IMR-90 (cell line): ENCODE data around the gene TBC1D22A. TPM values are rescaled to one million over a fixed set of nuclear protein-coding genes. Genes with fewer than 3 reads are reported as not detected.

Experiments used
- ATAC-seq: fragments of 200-7000 bp; cut with Tn5 transposase; 2 replicates; pipeline ENCODE4 v1.9.1; 2020; ENCODE audit warnings: low read depth, mild to moderate bottlenecking, moderate library complexity
- BruUV-seq: library from RNA; stranded (reverse); fragments of 400-500 nt; replicated peaks from 2 replicates; lab custom pipeline; 2021; lab: Mats Ljungman, UMichigan
- CTCF ChIA-PET: fragments of 300-600 bp; formaldehyde crosslinking; extraction: SDS; loops from one replicate; lab custom pipeline; 2021; ENCODE audit warnings: antibody characterized with exemption; lab: Yijun Ruan, JAX
- POLR2A ChIA-PET: fragments of 300-600 bp; sonication (Branson Sonifier 250); formaldehyde crosslinking; loops from one replicate; lab custom pipeline; 2022; ENCODE audit warnings: antibody characterized with exemption; ENCODE audit not compliant: unreplicated experiment; lab: Charles Lee
- DNase-seq: peaks from one replicate; pipeline ENCODE4 v3.0.0; 2013
- H2AFZ ChIP-seq: replicated peaks from 2 replicates; pipeline ENCODE3; 2013; ENCODE audit warnings: low read length, mild to moderate bottlenecking; ENCODE audit not compliant: poor library complexity
- H2AK5ac ChIP-seq: 2 replicates; pipeline ENCODE4 v1.6.1; 2013; ENCODE audit warnings: low read depth, low read length, inconsistent platforms
- H2AK9ac ChIP-seq: replicated peaks from 2 replicates; pipeline ENCODE3; 2013; ENCODE audit warnings: mild to moderate bottlenecking, low read depth, low read length, moderate library complexity; ENCODE audit not compliant: poor library complexity
- H2BK120ac ChIP-seq: 2 replicates; pipeline ENCODE4 v1.6.1; 2013; ENCODE audit warnings: low read depth, low read length, inconsistent platforms
- H2BK15ac ChIP-seq: 3 replicates; pipeline ENCODE4 v1.6.1; 2013; ENCODE audit warnings: low read depth, low read length, inconsistent platforms
- H2BK20ac ChIP-seq: 2 replicates; pipeline ENCODE4 v1.6.1; 2013; ENCODE audit warnings: low read depth, mild to moderate bottlenecking, inconsistent platforms, low read length, moderate library complexity
- H2BK5ac ChIP-seq: 2 replicates; pipeline ENCODE4 v1.6.1; 2013; ENCODE audit warnings: mild to moderate bottlenecking, low read depth, low read length, inconsistent platforms; ENCODE audit not compliant: poor library complexity, severe bottlenecking
- H3K14ac ChIP-seq: replicated peaks from 2 replicates; pipeline ENCODE4 v1.6.1; 2013; ENCODE audit warnings: low read depth, low read length, inconsistent platforms
- H3K18ac ChIP-seq: 2 replicates; pipeline ENCODE4 v1.6.1; 2013; ENCODE audit warnings: low read depth, low read length, control low read depth
- H3K23ac ChIP-seq: 2 replicates; pipeline ENCODE4 v1.6.1; 2013; ENCODE audit warnings: low read depth, low read length, inconsistent platforms
- H3K27ac ChIP-seq: 2 replicates; pipeline ENCODE4 v1.5.1; 2013; ENCODE audit warnings: mild to moderate bottlenecking, control low read depth, low read length; ENCODE audit not compliant: insufficient read depth
- H3K27me3 ChIP-seq: 2 replicates; pipeline ENCODE4 v1.6.1; 2013; ENCODE audit warnings: low read length; ENCODE audit not compliant: control insufficient read depth, insufficient read depth
- H3K36me3 ChIP-seq: 2 replicates; pipeline ENCODE4 v1.6.1; 2013; ENCODE audit warnings: low read length, mixed read lengths; ENCODE audit not compliant: control insufficient read depth, insufficient read depth
- H3K4ac ChIP-seq: 2 replicates; pipeline ENCODE4 v1.6.1; 2013; ENCODE audit warnings: low read depth, low read length, inconsistent platforms
- H3K4me1 ChIP-seq: 2 replicates; pipeline ENCODE4 v1.6.1; 2013; ENCODE audit warnings: low read length, mixed read lengths; ENCODE audit not compliant: control insufficient read depth, insufficient read depth
- H3K4me2 ChIP-seq: 2 replicates; pipeline ENCODE4 v1.6.1; 2013; ENCODE audit warnings: low read depth, mild to moderate bottlenecking, control low read depth, low read length, moderate library complexity
- H3K4me3 ChIP-seq: 2 replicates; pipeline ENCODE4 v1.5.1; 2013; ENCODE audit warnings: low read depth, mild to moderate bottlenecking, control low read depth, low read length, moderate library complexity; ENCODE audit not compliant: insufficient read depth
- H3K56ac ChIP-seq: 2 replicates; pipeline ENCODE4 v1.6.1; 2013; ENCODE audit warnings: low read length, inconsistent platforms; ENCODE audit not compliant: insufficient read depth; ENCODE audit errors: extremely low read depth
- H3K79me1 ChIP-seq, 2 experiments: 2 replicates each; pipeline ENCODE4 v1.6.1; 2013; ENCODE audit warnings: low read length in 2 of 2, inconsistent platforms in 1 of 2, low read depth in 1 of 2
- H3K9ac ChIP-seq: 2 replicates; pipeline ENCODE4 v1.6.1; 2013; ENCODE audit warnings: low read depth, low read length, control low read depth
- H3K9me1 ChIP-seq: 2 replicates; pipeline ENCODE4 v1.6.1; 2013; ENCODE audit warnings: low read length, inconsistent platforms; ENCODE audit not compliant: insufficient read depth
- H3K9me3 ChIP-seq: 2 replicates; pipeline ENCODE4 v1.6.1; 2013; ENCODE audit warnings: low read length; ENCODE audit not compliant: control insufficient read depth, insufficient read depth
- H4K20me1 ChIP-seq: 2 replicates; pipeline ENCODE4 v1.6.1; 2013; ENCODE audit warnings: low read length, inconsistent platforms; ENCODE audit not compliant: insufficient read depth
- H4K5ac ChIP-seq: 2 replicates; pipeline ENCODE4 v1.6.1; 2013; ENCODE audit warnings: mild to moderate bottlenecking, low read depth, low read length, control low read depth
- H4K8ac ChIP-seq, 2 experiments: 2 replicates each; pipeline ENCODE4 v1.6.1; 2013; ENCODE audit warnings: low read depth in 2 of 2, low read length in 2 of 2, control low read depth in 1 of 2, inconsistent platforms in 1 of 2
- H4K91ac ChIP-seq: 2 replicates; pipeline ENCODE4 v1.6.1; 2013; ENCODE audit warnings: low read depth, low read length, inconsistent platforms; ENCODE audit not compliant: insufficient read depth
- BHLHE40 ChIP-seq: fragments of 150-350 bp; IDR thresholded peaks from 2 replicates; pipeline ENCODE4 v1.6.1; 2016; ENCODE audit warnings: mild to moderate bottlenecking, low read depth, low read length
- CEBPB ChIP-seq: IDR thresholded peaks from 2 replicates; pipeline ENCODE4 v1.6.1; 2012; ENCODE audit warnings: low read depth, low read length, improper control_type of control experiment
- CHD1 ChIP-seq: IDR thresholded peaks from 2 replicates; pipeline ENCODE4 v1.6.1; 2012; ENCODE audit warnings: low read depth, low read length, improper control_type of control experiment
- CTCF ChIP-seq: conservative IDR thresholded peaks from 2 replicates; pipeline ENCODE4 v1.5.1; 2012; ENCODE audit warnings: mild to moderate bottlenecking, low read depth, low read length, improper control_type of control experiment
- MAFK ChIP-seq: IDR thresholded peaks from 2 replicates; pipeline ENCODE4 v1.6.1; 2012; ENCODE audit warnings: low read depth, low read length, improper control_type of control experiment
- MXI1 ChIP-seq: IDR thresholded peaks from 2 replicates; pipeline ENCODE4 v1.6.1; 2012; ENCODE audit warnings: low read depth, mild to moderate bottlenecking, low read length, moderate library complexity, borderline replicate concordance
- NFE2L2 ChIP-seq: fragments of 150-350 bp; IDR thresholded peaks from 2 replicates; pipeline ENCODE4 v1.6.1; 2016; ENCODE audit warnings: low read depth, mild to moderate bottlenecking, low read length
- RCOR1 ChIP-seq: IDR thresholded peaks from 2 replicates; pipeline ENCODE4 v1.6.1; 2012; ENCODE audit warnings: mild to moderate bottlenecking, low read length, improper control_type of control experiment; ENCODE audit not compliant: insufficient replicate concordance
- RFX5 ChIP-seq: IDR thresholded peaks from 2 replicates; pipeline ENCODE4 v1.8.0; 2012; ENCODE audit warnings: low read depth, mild to moderate bottlenecking, low read length, moderate library complexity
- SMC3 ChIP-seq: fragments of 150-350 bp; IDR thresholded peaks from 2 replicates; pipeline ENCODE4 v1.6.1; 2016; ENCODE audit warnings: low read depth, mild to moderate bottlenecking, antibody characterized with exemption, low read length, moderate library complexity
- WGBS, 2 experiments: methylation state at CpG; one replicate each; pipeline versions ENCODE4 v1.1.5 to v1.1.7; 2013; ENCODE audit warnings: missing lambda C conversion rate in 2 of 2; ENCODE audit not compliant: insufficient read length in 1 of 2; ENCODE audit errors: extremely low coverage in 2 of 2; 5-methylcytosine and 5-hydroxymethylcytosine counted together
- dilution Hi-C: fragments of 300-500 bp; cut with HindIII; formaldehyde crosslinking; loops from one replicate; pipeline ENCODE4 v1.14.3; 2018; ENCODE audit warnings: low sequenced_read_pairs; ENCODE audit not compliant: unreplicated experiment
- in situ Hi-C: fragments of 300-500 bp; cut with MboI; formaldehyde crosslinking; loops from 3 replicates; pipeline ENCODE4 v1.14.3; 2019; ENCODE audit warnings: low sequenced_read_pairs, inconsistent platforms, mixed read lengths
- intact Hi-C: fragments of 100-400 bp; cut with micrococcal nuclease; formaldehyde crosslinking; loops from 2 replicates; pipeline ENCODE4 v1.10.0; 2022
- polyA plus RNA-seq, 3 experiments: library from polyadenylated mRNA; depleted of rRNA; stranded (reverse); fragments of >200 nt; gene quantifications; 2 replicates each; pipeline ENCODE4 v1.2.3, GENCODE V29; 2012; ENCODE audit warnings: low replicate concordance in 1 of 3
- total RNA-seq: library from RNA; depleted of rRNA; stranded (reverse); fragments of >200 nt; gene quantifications from 2 replicates; pipeline ENCODE4 v1.2.3, GENCODE V29; 2012
- TF ChIP-seq, protein P1 (sequence below): fragments of 150-350 bp; IDR thresholded peaks from 2 replicates; pipeline ENCODE4 v1.6.1; 2017; ENCODE audit warnings: mild to moderate bottlenecking, antibody characterized with exemption, low read length, low read depth

The TBC1D22A gene
- total and polyA plus RNA-seq, 2 of the 4 experiments (the other 2 are of a cell fraction), result 9.0 to 16.7 TPM

- CTCF ChIA-PET, result no interaction called here
- H4K5ac ChIP-seq, result no peak overlapping the region
- dilution Hi-C loops (no loop called here), intact Hi-C loops (no loop called here), in situ Hi-C loops (no loop called here)
- TF ChIP-seq, protein P1, sequence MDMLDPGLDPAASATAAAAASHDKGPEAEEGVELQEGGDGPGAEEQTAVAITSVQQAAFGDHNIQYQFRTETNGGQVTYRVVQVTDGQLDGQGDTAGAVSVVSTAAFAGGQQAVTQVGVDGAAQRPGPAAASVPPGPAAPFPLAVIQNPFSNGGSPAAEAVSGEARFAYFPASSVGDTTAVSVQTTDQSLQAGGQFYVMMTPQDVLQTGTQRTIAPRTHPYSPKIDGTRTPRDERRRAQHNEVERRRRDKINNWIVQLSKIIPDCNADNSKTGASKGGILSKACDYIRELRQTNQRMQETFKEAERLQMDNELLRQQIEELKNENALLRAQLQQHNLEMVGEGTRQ, result no peak
- TF ChIP-seq MXI1 (no peak), SMC3 (no peak), MAFK (no peak), NFE2L2 (no peak), RCOR1 (no peak), CTCF (no peak), CHD1 (no peak), BHLHE40 (no peak), CEBPB (no peak), RFX5 (no peak)
- no peak overlapping the region for H2BK5ac ChIP-seq
- H3K56ac ChIP-seq, result no peak overlapping the region
- no peak for ATAC-seq
- no peaks in the 10 kb centered on the region for H3K27me3 ChIP-seq
- H3K4me3 ChIP-seq, result no peak overlapping the region
- POLR2A ChIA-PET, result interaction anchor here (1.0 kb wide), 1 partner anchor 11 kb away, joined by 3 read pairs; the partner anchor contains the start of gene TBC1D22A
- no peak overlapping the region for H3K27ac ChIP-seq
- BruUV-seq, result no TSS peak
- H3K18ac ChIP-seq, result no peak overlapping the region
- H3K4me2 ChIP-seq, result no peak overlapping the region
- H4K8ac ChIP-seq, result peak overlapping the region in 1 of 2 experiments; percentile 44; a peak in 1 of 4 replicates
- H2BK20ac ChIP-seq, result peak overlapping the region; percentile 49; the same call in 1 of the 2 replicates
- peak overlapping the region; percentile 99 for H2AK5ac ChIP-seq
- no peak overlapping the region for H3K9ac ChIP-seq
- H3K9me1 ChIP-seq, result peaks cover 32% of the 10 kb centered on the region
- no peak for DNase-seq
- H3K4ac ChIP-seq, result peak overlapping the region; percentile 73
- H2AK9ac ChIP-seq, result peak overlapping the region; percentile 12
- 0 out of 3 replicates have a peak overlapping the region, but pooled peaks have one; percentile 34 for H2BK15ac ChIP-seq
- H4K91ac ChIP-seq, result peak overlapping the region; percentile 58
- H2AFZ ChIP-seq, result peak overlapping the region; percentile 18
- H3K79me1 ChIP-seq, result peaks cover 0 to 11% of the 10 kb centered on the region in 2 experiments; a peak in 1 of 4 replicates
- no peaks in the 10 kb centered on the region for H4K20me1 ChIP-seq
- 75% methylated on average over 2 of the region's 12 CpGs; no CpG with 5 or more reads in 1 of the 2 experiments for WGBS, 2 experiments
- peaks cover 34% of the 10 kb centered on the region for H3K4me1 ChIP-seq
- H3K9me3 ChIP-seq, result no peaks in the 10 kb centered on the region
- H3K36me3 ChIP-seq, result no peaks in the 10 kb centered on the region
- no peak overlapping the region for H3K23ac ChIP-seq
- 0 out of 2 replicates have a peak overlapping the region, but pooled peaks have one; percentile 45 for H3K14ac ChIP-seq
- peak overlapping the region; percentile 75 for H2BK120ac ChIP-seq
Observed at GRCh38 chr22:46750863-46751443, 11.5 kb upstream of the TBC1D22A start.
